Panc1 (cell line): ENCODE data around the gene TFB1M. TPM values are rescaled to one million over a fixed set of nuclear protein-coding genes. Genes with fewer than 3 reads are reported as not detected.
"Not testable (repeated sequence)": the region's sequence is repeated elsewhere in the genome, so short reads cannot be mapped to it uniquely, and the experiment has no call there.

Experiments
- ATAC-seq: fragments of 200-7000 bp; cut with Tn5 transposase; 2 replicates; pipeline ENCODE4 v1.9.1; 2020; ENCODE audit warnings: mild to moderate bottlenecking, moderate library complexity
- BruUV-seq: library from RNA; stranded (reverse); fragments of 400-500 nt; replicated peaks from 2 replicates; lab custom pipeline; 2021; lab: Mats Ljungman, UMichigan
- CTCF ChIA-PET: fragments of 300-600 bp; sonication (Branson Sonifier 250); formaldehyde crosslinking; loops from one replicate; lab custom pipeline; 2022; ENCODE audit warnings: antibody characterized with exemption; lab: Charles Lee
- POLR2A ChIA-PET: fragments of 300-600 bp; sonication (Branson Sonifier 250); formaldehyde crosslinking; loops from one replicate; lab custom pipeline; 2022; ENCODE audit warnings: antibody characterized with exemption; lab: Charles Lee
- DNase-seq: peaks from one replicate; pipeline ENCODE4 v3.0.0-alpha.2; 2010; ENCODE audit warnings: low read depth, low spot score
- H3K27ac ChIP-seq: 2 replicates; pipeline ENCODE4 v1.5.1; 2011; ENCODE audit warnings: mild to moderate bottlenecking, low read length, inconsistent platforms
- H3K27me3 ChIP-seq: fragments of 200-500 bp; sonication (Bioruptor generic); 2 replicates; pipeline ENCODE4 v1.6.0; 2014; ENCODE audit warnings: low read length, inconsistent platforms; ENCODE audit not compliant: control insufficient read depth, insufficient read depth
- H3K36me3 ChIP-seq: fragments of 200-500 bp; sonication (Bioruptor generic); 2 replicates; pipeline ENCODE4 v1.5.1; 2014; ENCODE audit warnings: inconsistent platforms, mild to moderate bottlenecking, low read length, moderate library complexity; ENCODE audit not compliant: control insufficient read depth, insufficient read depth
- H3K4me1 ChIP-seq: 2 replicates; pipeline ENCODE4 v1.5.1; 2011; ENCODE audit warnings: inconsistent platforms, mild to moderate bottlenecking, low read length, moderate library complexity; ENCODE audit not compliant: control insufficient read depth, insufficient read depth
- H3K4me3 ChIP-seq, 2 experiments: 2 replicates each; pipeline ENCODE4 v1.5.1; 2011 to 2012; ENCODE audit warnings: low read depth in 2 of 2, low read length in 2 of 2, mild to moderate bottlenecking in 2 of 2, inconsistent platforms in 1 of 2, moderate library complexity in 1 of 2
- H3K9me3 ChIP-seq: fragments of 200-500 bp; sonication (Bioruptor generic); 2 replicates; pipeline ENCODE4 v1.5.1; 2014; ENCODE audit warnings: low read depth, mild to moderate bottlenecking, inconsistent platforms, low read length, moderate library complexity; ENCODE audit not compliant: control insufficient read depth, insufficient read depth
- POLR2AphosphoS5 ChIP-seq: IDR thresholded peaks from 2 replicates; pipeline ENCODE4 v1.6.1; 2012; ENCODE audit warnings: mild to moderate bottlenecking, low read depth, low read length, moderate library complexity
- SIN3A ChIP-seq: IDR thresholded peaks from 2 replicates; pipeline ENCODE4 v1.6.1; 2012; ENCODE audit warnings: low read depth, mild to moderate bottlenecking, low read length, moderate library complexity, borderline replicate concordance; ENCODE audit not compliant: insufficient read depth
- TCF7L2 ChIP-seq: IDR thresholded peaks from 2 replicates; pipeline ENCODE4 v1.6.1; 2011; ENCODE audit warnings: mild to moderate bottlenecking, low read depth, low read length, inconsistent platforms
- in situ Hi-C: cut with HindIII; loops from 2 replicates; pipeline ENCODE4 v1.10.0; 2016; ENCODE audit warnings: low sequenced_read_pairs, low pct_unique_long_range_greater_than_20kb
- intact Hi-C: fragments of 100-400 bp; cut with micrococcal nuclease; formaldehyde crosslinking; loops from one replicate; pipeline ENCODE4 v1.10.0; 2022; ENCODE audit not compliant: unreplicated experiment
- total RNA-seq: library from RNA; stranded (reverse); gene quantifications from one replicate; pipeline ENCODE4 v1.2.1, GENCODE V29; 2021; ENCODE audit not compliant: unreplicated experiment
- TF ChIP-seq, protein P1 (sequence below): fragments of 450-650 bp; IDR thresholded peaks from 2 replicates; pipeline ENCODE4 v1.5.1; 2017; ENCODE audit warnings: mild to moderate bottlenecking

The TFB1M gene
- total RNA-seq, 1 experiment from 2014 or later, result 32.0 TPM

DNA sequence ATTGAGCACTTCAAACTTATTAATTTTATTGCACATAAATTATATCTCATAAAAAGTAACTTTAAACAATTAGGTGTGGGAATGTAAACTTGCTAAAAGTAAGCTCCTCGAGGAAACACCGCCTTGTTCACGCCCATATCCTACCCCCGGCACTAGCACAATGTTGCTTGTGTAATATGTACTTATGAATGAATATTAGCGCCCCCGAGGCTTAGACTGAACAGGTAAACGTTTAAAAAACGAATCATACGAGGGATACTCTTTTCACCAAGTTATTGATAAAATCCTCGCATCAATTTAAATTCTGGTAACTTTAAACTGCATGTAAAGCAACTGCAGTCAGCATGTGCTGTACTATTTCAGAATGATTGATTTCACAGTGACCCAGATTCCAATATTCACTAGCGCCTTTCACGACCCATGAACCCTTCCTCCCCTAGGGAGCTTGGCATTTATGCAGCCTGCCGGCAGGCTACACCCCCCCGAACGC, 637 bp downstream of the TFB1M start:
- in situ Hi-C loops (no loop called here), intact Hi-C loops (loop anchor here (10.0 kb wide), 1 partner anchor 129 kb away; no protein-coding TSS in a partner anchor)
- peaks cover 20% of the 10 kb centered on the region for H3K4me1 ChIP-seq
- TF ChIP-seq SIN3A (no peak), POLR2AphosphoS5 (no peak), TCF7L2 (no peak)
- TF ChIP-seq, protein P1, sequence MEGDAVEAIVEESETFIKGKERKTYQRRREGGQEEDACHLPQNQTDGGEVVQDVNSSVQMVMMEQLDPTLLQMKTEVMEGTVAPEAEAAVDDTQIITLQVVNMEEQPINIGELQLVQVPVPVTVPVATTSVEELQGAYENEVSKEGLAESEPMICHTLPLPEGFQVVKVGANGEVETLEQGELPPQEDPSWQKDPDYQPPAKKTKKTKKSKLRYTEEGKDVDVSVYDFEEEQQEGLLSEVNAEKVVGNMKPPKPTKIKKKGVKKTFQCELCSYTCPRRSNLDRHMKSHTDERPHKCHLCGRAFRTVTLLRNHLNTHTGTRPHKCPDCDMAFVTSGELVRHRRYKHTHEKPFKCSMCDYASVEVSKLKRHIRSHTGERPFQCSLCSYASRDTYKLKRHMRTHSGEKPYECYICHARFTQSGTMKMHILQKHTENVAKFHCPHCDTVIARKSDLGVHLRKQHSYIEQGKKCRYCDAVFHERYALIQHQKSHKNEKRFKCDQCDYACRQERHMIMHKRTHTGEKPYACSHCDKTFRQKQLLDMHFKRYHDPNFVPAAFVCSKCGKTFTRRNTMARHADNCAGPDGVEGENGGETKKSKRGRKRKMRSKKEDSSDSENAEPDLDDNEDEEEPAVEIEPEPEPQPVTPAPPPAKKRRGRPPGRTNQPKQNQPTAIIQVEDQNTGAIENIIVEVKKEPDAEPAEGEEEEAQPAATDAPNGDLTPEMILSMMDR, result no peak
- no peaks in the 10 kb centered on the region for H3K27me3 ChIP-seq
- no peak for DNase-seq
- H3K36me3 ChIP-seq, result peaks cover 14% of the 10 kb centered on the region
- H3K4me3 ChIP-seq, result peak overlapping the region; percentile 80 to 97
- CTCF ChIA-PET, result no interaction called here
- ATAC-seq, result peak; percentile 35
- BruUV-seq, result no TSS peak
- no peaks in the 10 kb centered on the region for H3K9me3 ChIP-seq
- POLR2A ChIA-PET, result interaction anchor here (0.6 kb wide), 1 partner anchor 13 kb away, joined by 3 read pairs; no protein-coding TSS in a partner anchor
- H3K27ac ChIP-seq, result peak overlapping the region; percentile 96

DNA sequence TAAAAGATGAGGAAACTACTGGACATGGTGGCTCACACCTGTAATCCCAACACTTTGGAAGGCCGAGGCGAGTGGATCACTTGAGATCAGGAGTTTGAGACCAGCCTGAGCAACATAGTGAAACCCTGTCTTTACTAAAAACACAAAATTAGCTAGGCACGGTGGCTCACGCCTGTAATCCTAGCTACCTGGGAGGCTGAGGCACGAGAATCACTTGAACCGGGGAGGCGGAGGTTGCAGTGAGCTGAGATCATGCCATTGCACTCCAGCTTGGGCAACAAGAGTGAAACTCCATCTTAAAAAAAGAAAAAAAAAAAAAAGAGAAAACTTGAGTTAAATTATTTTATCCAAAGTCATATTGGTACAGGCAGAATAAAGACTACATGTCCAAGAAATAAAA, 1.3 kb downstream of the TFB1M start:
- BruUV-seq, H3K9me3 ChIP-seq, ATAC-seq, POLR2A ChIA-PET, H3K27me3 ChIP-seq, CTCF ChIA-PET, DNase-seq, in situ Hi-C loops: not testable (repeated sequence)
- peak overlapping the region; percentile 96; the same call in 1 of the 2 replicates for H3K27ac ChIP-seq
- H3K36me3 ChIP-seq, result peaks cover 16% of the 10 kb centered on the region
- intact Hi-C loops, result loop anchor here (10.0 kb wide), 1 partner anchor 128 kb away; no protein-coding TSS in a partner anchor
- H3K4me1 ChIP-seq, result peaks cover 20% of the 10 kb centered on the region
- peak overlapping the region in 1 of 2 experiments; percentile 97; a peak in 3 of 4 replicates for H3K4me3 ChIP-seq

DNA sequence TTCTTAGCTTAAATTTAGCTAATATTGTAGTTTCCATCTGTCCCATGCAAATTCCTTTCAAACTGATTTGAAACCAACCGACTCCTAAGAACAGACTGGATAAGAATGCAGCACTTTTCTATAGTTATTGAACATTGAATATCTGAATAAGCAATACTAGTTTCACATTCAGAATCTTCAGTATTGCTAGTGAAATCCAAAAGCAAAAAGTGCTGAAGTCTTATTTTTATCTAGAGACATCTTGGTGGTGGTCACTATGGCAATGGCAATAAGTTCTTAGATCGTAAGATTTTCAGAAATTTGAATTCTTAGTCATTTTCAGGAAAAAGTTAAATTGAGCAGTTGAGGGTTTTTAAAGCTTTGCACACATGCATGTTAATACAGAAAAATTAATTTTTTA, 2.7 kb downstream of the TFB1M start:
- ATAC-seq (no peak), DNase-seq (no peak)
- no TSS peak for BruUV-seq
- Histone ChIP-seq H3K4me3 (no peak overlapping the region), H3K27ac (no peak overlapping the region), H3K36me3 (peaks cover 16% of the 10 kb centered on the region), H3K9me3 (no peaks in the 10 kb centered on the region), H3K4me1 (peaks cover 20% of the 10 kb centered on the region), H3K27me3 (no peaks in the 10 kb centered on the region)
- TF ChIP-seq, protein P1, result no peak
- TF ChIP-seq SIN3A, result no peak
- TF ChIP-seq POLR2AphosphoS5, result no peak
- intact Hi-C loops (loop anchor here (10.0 kb wide), 1 partner anchor 127 kb away; no protein-coding TSS in a partner anchor), in situ Hi-C loops (no loop called here)
- POLR2A ChIA-PET, result no interaction called here
- CTCF ChIA-PET, result no interaction called here
